DMS153 treated with DMSO at 0.1 percent for 48 hours (cell line): ENCODE results near the gene MRPL55.
A peak's percentile ranks its signal among the peaks of the same experiment; 100 is the strongest.

Source experiments
- DNase-seq: peaks from one replicate; lab custom pipeline; 2025; ENCODE audit not compliant: unreplicated experiment; lab: John Stamatoyannopoulos, UW

The MRPL55 gene

DNA sequence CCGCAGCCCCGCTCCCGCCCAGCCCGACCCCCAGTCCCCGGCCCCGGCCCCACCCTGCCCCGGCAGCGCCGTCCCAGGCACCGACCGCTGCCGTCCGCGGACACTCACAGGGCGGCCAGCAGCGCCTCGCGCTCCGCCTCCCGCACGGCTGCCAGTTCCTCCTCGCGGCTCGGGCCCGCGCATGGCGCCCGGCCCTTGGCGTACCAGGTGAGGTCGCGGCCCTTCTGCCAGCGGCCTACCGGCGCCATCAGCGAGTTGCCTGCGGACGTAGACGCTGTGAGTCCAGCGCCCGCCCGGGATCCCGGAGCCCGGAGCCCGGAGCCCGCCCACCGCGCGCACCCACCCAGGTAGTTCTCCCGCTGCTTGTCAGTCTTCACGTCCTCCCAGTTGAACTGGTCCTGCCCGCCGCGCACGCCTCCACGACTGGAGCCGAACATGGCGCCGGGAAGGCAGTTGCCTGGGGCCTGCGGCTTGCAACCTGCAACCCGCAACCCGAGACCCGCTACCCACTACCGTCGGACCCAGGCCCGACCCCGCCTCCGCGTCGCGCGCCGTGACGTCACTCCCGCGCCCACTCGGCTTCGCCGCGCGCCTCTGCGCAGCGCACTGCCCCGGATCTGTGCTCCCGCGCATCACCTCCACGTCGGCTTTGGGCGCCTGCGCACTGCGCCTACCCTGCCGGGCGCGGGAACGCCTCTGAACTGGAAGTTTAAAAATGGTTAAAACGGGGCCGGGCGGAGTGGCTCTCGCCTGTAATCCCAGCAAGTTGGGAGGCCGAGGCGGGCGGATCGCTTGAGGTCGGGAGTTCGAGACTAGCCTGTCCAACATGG, 6.1 kb downstream of the MRPL55 start, which contains the start of gene C1orf35:
C1orf35 (minus strand) TSS at position 535 of the 830 bp plus-strand sequence; CDS start at position 437, 98 bp downstream.
- peak; percentile 89 for DNase-seq

DNA sequence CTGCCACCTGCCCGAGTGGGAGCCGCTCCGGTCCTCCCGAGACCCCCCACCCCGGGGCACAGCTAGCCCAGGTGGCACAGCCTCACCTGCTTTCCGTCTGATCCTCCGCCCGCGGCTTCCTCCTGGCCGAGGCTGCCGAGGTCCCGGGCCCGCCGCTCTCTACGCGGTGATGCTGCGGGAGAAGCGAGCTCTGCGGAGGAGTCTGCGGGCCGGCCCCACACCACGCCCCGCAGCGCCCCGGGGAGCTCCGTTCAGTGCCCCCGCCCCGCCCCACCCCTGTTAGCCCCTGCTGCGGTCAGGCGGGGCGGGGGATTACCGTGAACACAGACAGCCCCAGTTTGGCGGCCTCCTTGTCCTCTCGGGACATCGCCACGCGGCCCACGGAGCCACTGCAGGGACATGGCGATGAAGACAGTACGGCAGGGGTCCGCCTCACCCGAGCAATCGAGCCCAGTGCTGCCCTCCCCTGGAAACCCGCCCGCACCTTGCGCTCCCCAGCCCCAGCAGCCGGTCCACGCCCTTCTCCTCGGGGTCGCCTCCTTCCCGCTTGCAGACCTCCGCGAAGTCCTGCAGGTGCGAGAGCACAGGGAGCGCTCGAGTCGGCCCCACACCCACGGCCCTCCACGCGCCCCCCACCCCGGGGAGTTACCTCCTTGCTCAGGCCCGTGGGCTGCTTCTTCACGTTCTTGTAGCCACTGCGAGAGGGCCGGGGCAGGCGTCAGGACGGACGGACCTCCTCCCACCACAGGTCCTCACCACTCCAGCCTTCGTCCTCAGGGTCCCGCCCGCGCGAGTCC, 6.9 kb downstream of the MRPL55 start:
- no peak for DNase-seq

DNA sequence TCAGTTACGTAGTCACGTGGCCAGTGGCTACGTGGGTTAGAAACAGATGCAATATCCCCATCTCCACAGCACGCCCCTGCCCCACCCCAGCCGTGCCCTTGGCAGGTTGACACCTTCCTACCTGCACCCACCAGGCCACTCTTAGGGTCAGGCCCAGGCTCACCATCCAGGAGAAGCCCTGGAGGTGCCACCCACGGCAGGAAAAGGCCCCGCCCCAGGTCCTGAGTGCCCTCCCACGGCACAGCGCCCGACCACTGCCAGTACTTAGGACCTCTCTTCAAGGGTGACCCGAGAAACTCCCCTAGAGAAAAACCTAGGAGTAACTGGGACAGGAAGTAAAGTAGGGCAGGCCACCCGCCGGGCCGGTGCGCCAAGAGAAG, 7.5 kb downstream of the MRPL55 start:
- no peak for DNase-seq

DNA sequence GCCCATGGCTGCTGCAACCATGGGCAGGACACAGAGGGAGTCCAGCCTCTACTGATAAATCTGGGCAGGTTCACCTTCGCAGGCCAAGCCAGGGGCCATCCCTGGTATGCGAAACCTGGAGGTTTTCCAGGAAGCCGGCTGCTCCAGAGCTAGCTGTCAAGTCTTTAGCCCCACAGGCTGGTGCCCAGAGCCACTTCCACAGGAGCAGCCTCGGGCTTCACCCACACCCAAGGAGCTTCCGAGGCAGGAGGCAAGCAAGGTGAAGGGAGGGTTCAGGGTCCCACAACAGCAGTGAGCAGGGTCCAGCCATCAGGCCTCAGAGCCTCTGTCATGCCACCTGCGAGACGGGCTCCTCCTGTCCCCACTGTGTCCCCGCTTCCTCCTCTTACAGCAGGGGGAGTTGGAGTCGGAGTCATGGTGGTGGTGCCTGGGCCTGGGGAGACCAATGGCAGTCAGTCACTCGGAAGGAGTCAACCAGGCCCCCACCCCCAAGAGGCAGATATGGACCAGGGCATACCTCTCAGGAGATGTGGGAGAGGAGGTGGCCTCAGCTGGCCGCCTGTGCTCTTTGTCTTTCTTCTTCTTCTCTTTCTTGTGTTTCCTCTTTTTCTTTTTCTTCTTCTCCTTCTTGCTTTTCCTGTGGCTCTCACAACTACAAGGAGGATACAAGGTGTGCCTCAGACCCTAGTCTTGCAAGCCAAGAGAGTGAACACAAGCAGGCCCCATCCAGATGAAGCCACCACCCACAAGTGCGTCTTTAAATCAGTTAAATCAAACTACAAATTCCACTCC, 8.1 kb downstream of the MRPL55 start:
- DNase-seq: no peak

DNA sequence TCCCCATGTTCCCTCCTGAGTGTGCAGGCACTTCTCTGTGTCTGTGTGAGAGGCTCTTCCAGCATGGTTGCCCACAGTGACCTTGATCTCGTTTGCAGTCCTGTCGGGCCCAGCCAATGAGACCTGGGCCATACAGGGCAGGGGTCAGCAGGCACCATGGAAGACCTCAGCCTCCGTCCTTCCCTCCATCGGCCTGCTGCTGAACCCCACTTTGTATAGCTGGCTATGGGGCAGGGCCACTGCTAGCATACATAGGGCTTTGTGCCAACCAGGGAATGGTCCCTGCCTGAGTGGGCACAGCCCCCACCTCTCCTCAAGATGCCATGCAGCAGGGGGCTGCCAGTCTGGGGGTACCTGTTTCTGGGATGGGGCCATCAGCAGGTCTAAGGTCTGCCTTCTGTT, 9.8 kb downstream of the MRPL55 start:
- DNase-seq: no peak

DNA sequence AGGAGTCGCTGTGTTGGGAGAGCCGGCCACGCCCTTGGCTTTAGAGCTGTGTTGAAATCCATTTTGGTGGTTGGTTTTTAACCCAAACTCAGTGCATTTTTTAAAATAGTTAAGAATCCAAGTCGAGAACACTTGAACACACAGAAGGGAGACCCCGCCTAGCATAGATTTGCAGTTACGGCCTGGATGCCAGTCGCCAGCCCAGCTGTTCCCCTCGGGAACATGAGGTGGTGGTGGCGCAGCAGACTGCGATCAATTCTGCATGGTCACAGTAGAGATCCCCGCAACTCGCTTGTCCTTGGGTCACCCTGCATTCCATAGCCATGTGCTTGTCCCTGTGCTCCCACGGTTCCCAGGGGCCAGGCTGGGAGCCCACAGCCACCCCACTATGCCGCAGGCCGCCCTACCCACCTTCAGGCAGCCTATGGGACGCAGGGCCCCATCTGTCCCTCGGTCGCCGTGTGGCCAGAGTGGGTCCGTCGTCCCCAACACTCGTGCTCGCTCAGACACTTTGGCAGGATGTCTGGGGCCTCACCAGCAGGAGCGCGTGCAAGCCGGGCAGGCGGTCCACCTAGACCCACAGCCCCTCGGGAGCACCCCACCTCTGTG, 10.7 kb downstream of the MRPL55 start:
- DNase-seq: no peak

DNA sequence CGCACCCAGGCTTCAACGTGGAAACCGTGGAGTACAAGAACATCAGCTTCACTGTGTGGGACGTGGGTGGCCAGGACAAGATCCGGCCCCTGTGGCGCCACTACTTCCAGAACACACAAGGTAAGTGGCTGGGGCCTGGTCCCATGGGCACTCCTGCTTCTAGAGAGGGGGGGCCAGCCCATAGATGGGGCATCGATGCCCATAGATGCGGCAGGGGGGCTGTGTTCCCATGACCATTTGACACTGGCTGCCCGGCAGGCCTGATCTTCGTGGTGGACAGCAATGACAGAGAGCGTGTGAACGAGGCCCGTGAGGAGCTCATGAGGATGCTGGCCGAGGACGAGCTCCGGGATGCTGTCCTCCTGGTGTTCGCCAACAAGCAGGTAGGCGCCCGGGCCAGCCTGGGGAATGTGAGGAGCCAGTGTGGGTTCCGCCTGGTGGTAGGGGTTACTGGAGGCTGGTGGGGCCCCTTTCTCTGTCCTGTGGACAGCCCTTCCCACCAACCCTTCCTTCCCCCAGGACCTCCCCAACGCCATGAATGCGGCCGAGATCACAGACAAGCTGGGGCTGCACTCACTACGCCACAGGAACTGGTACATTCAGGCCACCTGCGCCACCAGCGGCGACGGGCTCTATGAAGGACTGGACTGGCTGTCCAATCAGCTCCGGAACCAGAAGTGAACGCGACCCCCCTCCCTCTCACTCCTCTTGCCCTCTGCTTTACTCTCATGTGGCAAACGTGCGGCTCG, 11.6 kb downstream of the MRPL55 start:
- no peak for DNase-seq

DNA sequence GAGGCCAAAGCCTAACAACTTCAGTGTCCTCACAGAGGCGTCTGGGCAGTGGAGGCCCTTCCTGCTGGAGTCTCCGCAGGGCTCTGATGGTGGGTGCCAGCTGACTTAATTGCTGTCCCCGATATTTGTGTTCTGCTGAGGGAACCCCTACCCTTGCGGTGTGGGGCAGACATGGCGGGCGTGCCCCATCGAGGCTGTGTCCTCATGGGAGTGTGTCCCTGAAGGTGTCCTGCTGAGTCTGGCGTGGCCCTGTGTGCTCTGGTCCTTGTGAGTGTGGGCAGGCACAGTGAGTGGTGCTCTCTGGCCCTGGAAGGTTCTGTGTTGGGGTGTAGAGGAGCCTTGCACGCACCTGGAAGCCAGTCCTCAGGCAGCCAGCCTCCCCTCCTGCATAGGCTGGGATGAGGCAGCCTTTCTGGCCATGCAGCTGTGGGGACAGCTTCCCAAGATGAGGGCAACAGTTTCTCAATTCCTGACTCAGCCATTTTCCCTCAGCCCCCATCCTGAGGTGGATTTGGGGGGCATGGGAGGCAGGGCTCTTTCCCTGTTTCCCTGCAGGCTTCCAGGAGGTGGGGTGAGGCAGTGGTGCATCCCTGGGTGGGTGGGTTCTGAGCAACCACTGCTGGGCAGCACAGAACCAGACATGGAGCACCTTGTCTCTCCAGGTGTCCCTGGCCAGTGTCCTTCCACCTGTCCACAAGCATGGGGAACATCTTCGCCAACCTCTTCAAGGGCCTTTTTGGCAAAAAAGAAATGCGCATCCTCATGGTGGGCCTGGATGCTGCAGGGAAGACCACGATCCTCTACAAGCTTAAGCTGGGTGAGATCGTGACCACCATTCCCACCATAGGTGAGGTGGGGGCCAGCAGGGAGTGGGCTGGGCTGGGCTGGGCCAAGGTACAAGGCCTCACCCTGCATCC, 12.4 kb downstream of the MRPL55 start:
- no peak for DNase-seq

DNA sequence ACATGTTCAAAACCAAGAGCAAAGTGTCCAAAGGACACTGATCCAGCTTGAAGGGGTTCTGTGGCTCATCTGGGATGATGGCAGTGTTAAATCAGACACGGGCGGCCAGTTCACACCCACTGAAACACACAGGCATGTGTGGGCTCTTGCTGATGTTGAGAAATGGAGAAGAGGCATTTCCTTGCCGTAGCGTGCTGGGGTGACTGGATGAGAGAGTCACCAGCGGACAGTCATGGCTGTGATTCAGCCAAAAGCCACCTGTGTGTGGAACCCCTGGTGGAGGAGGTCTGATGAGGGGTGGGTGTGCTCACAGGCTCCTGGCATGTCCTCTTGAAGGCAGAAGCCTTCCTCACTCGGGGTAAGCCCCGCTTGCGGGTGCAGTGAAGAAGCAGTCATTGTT, 13.2 kb downstream of the MRPL55 start:
- no peak for DNase-seq

DNA sequence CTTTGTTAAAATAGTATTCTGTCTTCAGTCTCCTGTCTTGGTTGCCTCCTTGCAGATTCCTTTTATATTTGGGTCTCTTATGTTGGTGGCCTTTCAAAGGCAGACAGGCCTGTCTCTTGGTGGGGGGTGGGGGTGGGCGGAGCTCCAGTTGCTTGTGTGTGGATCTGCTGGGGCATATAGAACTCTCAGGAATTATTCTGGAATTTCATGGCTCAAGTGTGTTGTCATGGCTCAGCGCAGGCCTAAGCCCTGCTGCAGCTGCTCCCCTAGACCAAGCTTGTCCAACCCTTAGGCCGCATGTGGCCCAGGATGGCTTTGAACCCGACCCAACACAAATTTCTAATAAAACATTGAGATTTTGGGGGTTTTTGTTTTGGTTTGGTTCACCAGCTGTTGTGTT, 13.9 kb downstream of the MRPL55 start:
- no peak for DNase-seq

DNA sequence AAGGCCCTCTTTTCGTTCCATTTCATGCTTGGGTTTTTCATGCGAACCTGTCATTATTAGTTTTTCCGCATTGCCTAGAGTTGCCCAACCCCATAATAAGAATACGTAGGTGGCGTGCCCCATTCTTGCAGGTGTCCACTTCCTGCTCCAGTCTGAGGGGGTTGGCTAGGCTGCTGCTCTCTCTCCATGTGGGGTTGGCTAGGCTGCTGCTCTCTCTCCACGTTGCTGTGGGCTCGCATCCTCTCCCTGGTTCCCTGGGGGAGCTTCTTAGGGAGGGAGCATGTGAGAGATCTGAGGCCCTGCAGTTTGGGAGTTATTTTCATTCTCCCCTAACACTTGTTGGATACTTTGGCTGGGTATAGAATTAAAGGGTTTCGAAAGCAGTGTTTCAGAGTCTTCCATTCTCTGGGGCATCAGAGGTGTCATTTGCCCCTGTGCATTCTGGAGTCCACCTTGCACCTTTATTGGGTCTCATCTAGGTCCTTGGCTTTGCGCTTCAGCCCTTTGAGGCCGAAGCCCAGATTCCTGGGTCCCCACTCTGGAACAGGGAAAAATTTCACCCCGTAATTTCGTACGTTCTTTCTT, 14.6 kb downstream of the MRPL55 start:
- no peak for DNase-seq

DNA sequence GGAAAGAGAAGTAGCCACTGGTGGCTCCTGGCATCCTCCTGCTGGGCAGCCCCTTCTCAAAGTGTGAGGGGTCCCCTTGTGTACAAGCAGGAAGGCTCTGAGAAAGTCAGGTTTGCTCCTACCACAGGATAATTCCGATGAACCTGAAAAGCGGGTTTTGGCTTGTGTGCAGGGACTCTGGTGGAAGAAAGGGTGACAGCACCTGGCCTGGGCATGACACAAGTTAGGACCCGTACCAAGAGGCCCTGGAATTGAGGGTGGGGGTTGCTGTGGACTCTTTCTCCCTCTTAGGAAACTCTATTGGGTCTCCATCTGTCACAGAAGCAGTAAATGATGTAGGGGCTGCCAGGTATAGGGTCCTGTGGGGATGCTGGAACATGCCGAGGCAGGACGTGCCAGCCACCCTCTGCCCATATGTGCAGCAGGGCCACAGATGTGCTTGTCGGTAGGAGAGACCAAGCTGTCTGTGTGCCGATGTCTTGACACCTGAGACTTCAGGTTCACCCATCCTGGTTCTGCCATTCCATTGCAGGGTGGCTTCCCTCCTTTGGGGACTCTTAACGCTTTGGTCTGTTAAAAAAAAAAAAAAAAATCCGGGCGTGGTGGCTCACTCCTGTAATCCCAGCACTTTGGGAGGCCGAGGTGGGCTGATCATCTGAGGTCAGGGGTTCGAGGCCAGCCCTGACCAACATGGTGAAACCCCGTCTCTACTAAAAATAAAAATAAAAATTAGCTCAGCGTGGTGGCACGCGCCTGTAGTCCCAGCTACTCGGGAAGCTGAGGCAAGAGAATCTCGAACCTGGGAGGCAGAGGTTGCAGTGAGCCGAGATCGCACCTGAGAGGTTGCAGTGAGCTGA, 15.8 kb downstream of the MRPL55 start:
- DNase-seq: no peak

DNA sequence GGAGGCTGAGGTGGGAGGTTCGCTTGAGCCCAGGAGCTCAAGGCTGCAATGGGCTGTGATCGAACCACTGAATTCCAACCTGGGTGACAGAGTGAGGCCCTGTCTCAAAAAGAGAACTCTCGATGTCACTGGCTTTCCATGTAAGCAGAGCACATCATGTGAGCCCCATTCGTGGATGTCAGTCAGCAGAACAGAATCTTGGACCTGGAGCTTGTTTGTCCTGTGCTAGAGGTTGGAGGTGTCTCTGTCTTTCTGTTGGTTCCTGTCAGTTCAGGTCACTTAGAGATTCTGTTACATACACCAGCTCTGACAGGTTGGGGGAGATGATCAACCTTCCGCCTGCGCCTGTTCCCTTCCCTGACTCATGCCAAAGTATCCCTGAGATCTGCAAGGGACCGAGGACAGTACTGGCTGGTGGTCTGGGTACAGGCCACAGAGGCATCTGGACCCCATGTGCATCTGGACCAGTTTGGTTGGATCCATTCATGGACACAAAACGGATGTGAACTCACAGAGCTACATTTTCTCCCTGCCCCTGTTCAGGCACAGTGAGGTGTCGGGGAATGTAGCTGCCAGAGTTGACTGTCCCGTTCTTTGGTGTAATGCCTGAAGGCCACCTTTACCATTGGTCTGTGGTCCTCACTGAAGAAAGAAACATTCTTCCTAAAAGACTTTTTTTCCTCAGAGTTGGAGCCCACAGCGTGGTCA, 16.6 kb downstream of the MRPL55 start:
- no peak for DNase-seq

DNA sequence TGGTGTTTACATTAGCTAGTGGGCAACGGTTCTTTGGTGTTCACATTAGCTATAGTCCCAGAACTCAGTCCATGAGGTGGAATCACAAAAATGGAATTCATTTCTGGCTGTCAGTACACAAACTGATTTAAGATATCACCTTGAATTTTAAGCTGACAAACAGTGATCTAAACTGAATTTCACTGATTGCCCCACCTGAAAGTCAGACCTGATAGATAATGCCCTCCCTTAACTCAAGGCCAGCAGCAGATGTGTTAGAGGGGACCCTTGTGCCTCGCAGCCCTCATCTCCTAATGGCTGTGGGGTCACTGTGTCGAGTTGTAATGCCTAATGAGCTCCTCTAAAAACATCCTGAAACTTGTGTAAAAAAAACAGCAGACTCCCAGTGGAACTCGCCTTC, 18.0 kb downstream of the MRPL55 start:
- DNase-seq: no peak

DNA sequence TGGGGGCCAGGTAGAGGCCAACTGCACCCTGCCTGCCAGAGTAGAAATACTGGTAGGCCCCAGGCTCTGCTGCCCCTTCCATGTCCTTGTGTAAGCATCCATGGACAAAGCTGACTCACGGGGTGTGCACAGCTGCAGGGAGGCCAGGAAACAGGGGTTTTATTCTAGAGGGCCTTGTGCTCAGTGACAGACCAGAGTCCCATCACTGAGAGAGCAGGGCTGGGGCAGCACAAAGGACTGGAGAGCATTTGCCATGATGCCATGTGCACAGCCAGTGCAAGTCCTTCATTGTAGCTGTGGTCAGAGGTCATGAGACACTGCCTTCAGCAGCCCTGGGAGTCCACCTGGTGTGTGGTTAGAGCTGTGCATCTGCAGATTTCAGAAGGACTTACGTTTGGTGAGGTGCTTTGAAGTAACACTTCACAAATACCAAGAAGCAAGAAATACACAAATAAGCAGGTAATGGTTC, 18.5 kb downstream of the MRPL55 start:
- no peak for DNase-seq

DNA sequence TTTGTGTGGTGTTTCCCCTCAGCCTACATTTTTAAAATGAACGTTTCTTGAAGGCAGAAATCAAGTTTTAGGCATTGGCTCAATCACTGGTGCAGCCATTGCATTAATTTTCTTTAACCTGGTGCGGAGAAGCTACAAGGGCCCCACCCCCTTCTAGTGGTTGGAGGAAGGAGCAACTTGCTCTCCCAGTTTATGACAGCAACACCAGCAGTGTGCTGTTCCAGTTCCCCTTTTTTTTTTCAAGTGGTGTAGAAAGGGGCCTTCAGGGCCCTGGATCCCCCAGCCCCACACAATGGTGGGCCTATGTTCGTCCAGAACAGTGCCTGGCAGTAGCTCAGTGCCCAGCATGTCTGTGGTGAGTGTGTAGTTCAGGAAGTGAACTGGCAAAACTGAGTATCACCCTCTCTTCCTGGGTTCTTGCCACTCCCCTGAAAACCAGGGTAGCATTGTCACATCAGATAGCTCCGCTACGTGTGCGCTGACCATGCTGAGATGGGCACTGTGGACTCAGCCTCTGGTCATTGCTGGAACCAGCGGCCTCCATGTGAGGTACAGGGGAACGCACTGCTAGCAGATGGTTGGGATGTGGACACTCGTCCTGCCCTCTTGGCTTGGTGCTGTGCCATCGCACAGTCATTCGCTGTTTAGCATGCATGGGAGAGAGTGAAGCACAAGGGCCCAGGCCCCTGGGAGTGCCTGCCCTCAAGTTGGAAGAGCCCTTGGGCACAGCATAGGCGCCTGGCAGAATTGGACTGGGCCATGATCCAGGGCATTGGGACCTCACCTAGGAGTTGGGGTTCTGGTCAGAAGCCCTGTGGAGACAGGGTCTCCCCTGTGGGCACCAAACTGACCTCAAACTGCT, 19.3 kb downstream of the MRPL55 start:
- DNase-seq: no peak
